SHP77 treated with DMSO at 0.1 percent for 48 hours (cell line): ENCODE measurements around the gene ZDHHC14.
"Not testable (repeated sequence)": the region's sequence is repeated elsewhere in the genome, so short reads cannot be mapped to it uniquely, and the experiment has no call there.

Experiments used
- DNase-seq: peaks from one replicate; lab custom pipeline; 2025; lab: John Stamatoyannopoulos, UW

Gene ZDHHC14

GRCh38 chr6:157445277-157446009 is 64.5 kb downstream of the ZDHHC14 start:
- DNase-seq = no peak

GRCh38 chr6:157447735-157448134 is 66.7 kb downstream of the ZDHHC14 start:
- no peak for DNase-seq

- DNase-seq = no peak
Measured at GRCh38 chr6:157449610-157450009, 68.6 kb downstream of the ZDHHC14 start.

GRCh38 chr6:157450931-157451742 is 70.1 kb downstream of the ZDHHC14 start:
- no peak for DNase-seq

GRCh38 chr6:157452096-157452495 is 71.1 kb downstream of the ZDHHC14 start:
- no peak for DNase-seq

GRCh38 chr6:157453131-157453530 is 72.1 kb downstream of the ZDHHC14 start:
- no peak for DNase-seq

- DNase-seq = no peak
Measured at GRCh38 chr6:157453978-157454377, 73.0 kb downstream of the ZDHHC14 start.

- no peak for DNase-seq
Measured at GRCh38 chr6:157454762-157455714, 74.0 kb downstream of the ZDHHC14 start.

- no peak for DNase-seq
Measured at GRCh38 chr6:157455731-157456523, 74.9 kb downstream of the ZDHHC14 start.

GRCh38 chr6:157456524-157456829 is 75.5 kb downstream of the ZDHHC14 start:
- no peak for DNase-seq

GRCh38 chr6:157457787-157458186 is 76.8 kb downstream of the ZDHHC14 start:
- DNase-seq = no peak

- no peak for DNase-seq
Measured at GRCh38 chr6:157459327-157459726, 78.3 kb downstream of the ZDHHC14 start.

GRCh38 chr6:157460182-157460999 is 79.4 kb downstream of the ZDHHC14 start:
- no peak for DNase-seq

- DNase-seq = no peak
Measured at GRCh38 chr6:157461000-157461915, 80.3 kb downstream of the ZDHHC14 start.

GRCh38 chr6:157462956-157463742 is 82.2 kb downstream of the ZDHHC14 start:
- no peak for DNase-seq

GRCh38 chr6:157463743-157464135 is 82.7 kb downstream of the ZDHHC14 start:
- DNase-seq = not testable (repeated sequence)

- DNase-seq = no peak
Measured at GRCh38 chr6:157464653-157465535, 83.9 kb downstream of the ZDHHC14 start.

GRCh38 chr6:157466342-157466648 is 85.3 kb downstream of the ZDHHC14 start:
- DNase-seq = no peak
